ENCODE results near the gene KCNQ1.

Gene KCNQ1

GRCh38 chr11:2507945-2508749, 63.3 kb downstream of the KCNQ1 start:
- TF ChIP-seq, protein P1, sequence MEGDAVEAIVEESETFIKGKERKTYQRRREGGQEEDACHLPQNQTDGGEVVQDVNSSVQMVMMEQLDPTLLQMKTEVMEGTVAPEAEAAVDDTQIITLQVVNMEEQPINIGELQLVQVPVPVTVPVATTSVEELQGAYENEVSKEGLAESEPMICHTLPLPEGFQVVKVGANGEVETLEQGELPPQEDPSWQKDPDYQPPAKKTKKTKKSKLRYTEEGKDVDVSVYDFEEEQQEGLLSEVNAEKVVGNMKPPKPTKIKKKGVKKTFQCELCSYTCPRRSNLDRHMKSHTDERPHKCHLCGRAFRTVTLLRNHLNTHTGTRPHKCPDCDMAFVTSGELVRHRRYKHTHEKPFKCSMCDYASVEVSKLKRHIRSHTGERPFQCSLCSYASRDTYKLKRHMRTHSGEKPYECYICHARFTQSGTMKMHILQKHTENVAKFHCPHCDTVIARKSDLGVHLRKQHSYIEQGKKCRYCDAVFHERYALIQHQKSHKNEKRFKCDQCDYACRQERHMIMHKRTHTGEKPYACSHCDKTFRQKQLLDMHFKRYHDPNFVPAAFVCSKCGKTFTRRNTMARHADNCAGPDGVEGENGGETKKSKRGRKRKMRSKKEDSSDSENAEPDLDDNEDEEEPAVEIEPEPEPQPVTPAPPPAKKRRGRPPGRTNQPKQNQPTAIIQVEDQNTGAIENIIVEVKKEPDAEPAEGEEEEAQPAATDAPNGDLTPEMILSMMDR (IDR thresholded peaks at IDR 0.05) = no peak

DNA sequence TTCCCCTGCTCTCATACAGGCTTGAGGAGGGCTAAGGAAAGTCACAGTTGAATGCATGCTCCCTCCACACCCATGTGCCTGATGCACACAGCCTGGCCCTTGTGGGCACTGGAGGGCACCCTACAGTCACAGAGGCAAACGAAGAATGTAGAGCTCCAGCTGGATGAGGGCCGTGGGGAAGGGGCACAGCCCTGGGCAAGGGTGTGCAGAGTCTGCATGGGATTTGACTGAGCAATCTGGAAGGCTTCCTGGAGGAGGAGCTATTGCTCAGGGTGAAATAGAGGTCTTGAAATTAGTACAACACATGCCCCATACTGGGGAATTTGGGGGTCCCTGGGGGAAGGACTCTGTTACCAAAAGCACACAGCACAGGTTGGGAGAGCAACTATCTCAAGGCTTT, 64.0 kb downstream of the KCNQ1 start:
- TF ChIP-seq, protein P1 (IDR thresholded peaks at IDR 0.05) = no peak

DNA sequence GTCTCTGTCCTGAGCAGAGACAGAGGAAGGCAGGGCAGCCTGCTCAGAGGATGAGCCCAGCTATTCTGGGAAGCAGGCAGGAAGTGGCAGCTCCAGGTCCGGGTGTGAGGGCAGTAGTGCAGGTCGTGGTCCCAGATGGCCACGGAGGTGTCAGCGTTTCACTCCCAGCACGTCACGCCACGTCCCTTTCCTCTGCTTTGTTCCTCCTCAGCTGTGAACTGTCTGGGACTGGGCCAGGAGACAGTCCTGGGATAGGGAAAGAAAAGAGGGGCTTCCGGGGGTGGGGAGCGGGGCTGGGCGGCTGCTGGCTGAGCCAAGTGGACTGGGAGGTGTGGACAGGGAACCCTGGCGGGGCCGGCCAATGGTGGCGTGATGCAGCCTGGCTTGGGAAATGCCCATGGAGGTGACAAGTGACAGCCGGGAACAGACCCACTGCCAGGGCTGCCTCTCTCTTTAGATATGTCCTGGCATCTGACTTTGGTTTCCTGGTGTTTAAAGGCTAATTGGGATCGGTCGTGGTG, 64.7 kb downstream of the KCNQ1 start:
- TF ChIP-seq, protein P1 (IDR thresholded peaks at IDR 0.05) = no peak

- TF ChIP-seq, protein P1 (IDR thresholded peaks at IDR 0.05) = no peak
Measured at GRCh38 chr11:2510626-2511402, 66.0 kb downstream of the KCNQ1 start.

- TF ChIP-seq, protein P1 (IDR thresholded peaks at IDR 0.05) = no peak
Measured at GRCh38 chr11:2511421-2512369, 66.9 kb downstream of the KCNQ1 start.

DNA sequence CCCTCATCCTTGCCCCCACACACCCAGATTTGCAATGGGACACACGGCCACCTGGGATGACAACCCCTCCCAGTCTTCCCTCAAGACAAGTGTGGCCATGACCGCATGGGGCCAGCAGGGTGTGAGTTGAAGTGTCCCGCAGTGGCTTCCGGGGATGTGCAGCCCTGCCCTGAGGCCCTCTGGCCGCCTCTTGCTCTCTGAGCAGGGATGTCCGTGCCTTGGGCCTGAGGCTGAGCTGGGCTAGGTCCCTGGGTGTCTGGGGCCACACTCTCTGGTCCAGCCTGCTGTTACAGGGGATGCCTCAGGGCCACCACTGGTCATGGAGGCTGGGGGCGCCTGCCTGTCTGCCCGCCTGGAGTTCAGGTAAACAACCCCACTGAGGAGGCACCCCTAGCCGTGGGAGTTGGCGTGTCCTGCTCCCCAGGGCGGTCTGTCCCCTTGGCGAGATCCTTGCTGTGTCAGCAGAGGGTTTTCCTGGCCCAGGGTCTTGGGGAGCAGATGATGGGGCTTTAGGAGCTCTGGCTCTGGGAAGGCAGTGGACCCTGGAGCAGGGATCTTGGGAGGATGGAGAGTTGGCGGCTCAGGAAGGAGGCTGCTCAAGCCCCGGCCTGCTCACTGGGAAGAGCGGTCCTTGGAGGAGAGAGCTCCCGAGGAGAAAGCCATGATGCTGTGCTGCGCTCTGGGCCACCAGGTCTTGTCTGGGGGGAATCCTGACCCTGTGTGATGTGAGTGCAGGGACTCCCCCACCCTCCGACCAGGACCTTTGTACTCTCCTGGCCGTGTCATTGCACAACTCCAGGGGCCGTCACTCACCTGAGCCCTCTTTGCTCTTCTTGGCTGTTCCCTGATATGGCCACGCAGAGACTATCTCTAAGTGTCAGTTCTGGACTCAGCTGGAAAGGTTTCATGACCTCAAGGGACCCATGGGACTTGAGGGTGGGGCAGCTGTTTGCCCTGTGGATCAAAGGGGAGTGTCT, 67.9 kb downstream of the KCNQ1 start:
- TF ChIP-seq, protein P1 (IDR thresholded peaks at IDR 0.05) = no peak
